ENCODE data around the gene TRIP12. TPM values are rescaled to one million over a fixed set of nuclear protein-coding genes. Genes with fewer than 3 reads are reported as not detected.

Gene TRIP12
- polyA plus RNA-seq, 4 donors: 16.8 to 93.9 (median 25.8) TPM

DNA sequence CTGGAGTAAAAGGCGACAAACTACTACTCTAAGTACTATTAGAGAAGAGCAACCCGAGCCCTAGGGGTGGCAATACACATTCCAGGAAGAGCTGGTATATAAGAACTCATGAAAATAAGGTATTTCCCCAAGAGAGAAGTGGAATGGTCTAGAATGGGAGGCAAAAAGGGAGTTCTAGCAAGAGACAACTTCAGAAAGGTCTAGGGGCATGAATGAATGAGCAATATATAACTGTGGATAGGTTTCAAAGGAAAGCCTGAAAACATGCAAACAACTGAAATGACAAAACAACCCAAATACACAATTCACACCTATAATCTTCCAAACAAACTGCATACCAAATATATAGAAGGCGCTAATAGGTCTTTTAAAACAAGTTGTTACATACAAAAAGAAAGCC lies 22.2 kb downstream of the TRIP12 start:
- 92 to 95% (median 94%) methylated on average over 3 of the region's 3 CpGs for WGBS, 3 donors
- peaks cover 0 to 4% (median 0%) of the 10 kb centered on the region in 3 donors for H3K4me1 ChIP-seq (ENCODE audit: control insufficient read depth in 3 of 3, insufficient read depth in 2 of 3, low read depth in 1 of 3, low read length in 2 of 3)
- no peak overlapping the region for H3K27ac ChIP-seq (ENCODE audit: low read depth in 1 of 3, low read length in 2 of 3)
- no peak for DNase-seq
- H3K36me3 ChIP-seq (ENCODE audit: control insufficient read depth in 3 of 3, insufficient read depth in 2 of 3, low read depth in 1 of 3, low read length in 3 of 3): peaks cover 0 to 24% (median 4%) of the 10 kb centered on the region in 3 donors
- H3K9me3 ChIP-seq (ENCODE audit: control insufficient read depth in 2 of 2, insufficient read depth in 1 of 2, low read depth in 1 of 2, low read length in 1 of 2): no peaks in the 10 kb centered on the region
- no peak overlapping the region for H3K4me3 ChIP-seq (ENCODE audit: low read depth in 1 of 3, low read length in 3 of 3)
- no peak for FAIRE-seq
- no peaks in the 10 kb centered on the region for H3K27me3 ChIP-seq (ENCODE audit: control insufficient read depth in 3 of 3, insufficient read depth in 3 of 3, low read length in 3 of 3)

DNA sequence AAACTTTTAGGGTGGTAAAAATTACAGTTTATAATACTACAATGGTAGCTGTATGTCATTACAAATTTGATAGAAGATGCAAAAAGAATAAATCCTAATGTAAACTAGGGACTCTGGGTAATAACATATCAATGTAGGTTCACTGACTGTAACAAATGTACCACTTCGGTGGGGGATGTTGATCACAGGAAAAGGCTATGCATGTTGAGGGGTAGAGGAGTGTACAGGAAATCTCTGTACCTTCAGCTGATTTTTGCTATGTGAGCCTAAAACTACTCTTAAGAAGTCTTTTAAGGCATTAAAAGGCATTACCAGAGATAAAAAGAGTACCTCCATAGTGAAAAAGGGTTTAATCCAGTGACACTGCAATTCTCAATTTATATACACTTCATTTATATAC lies 25.0 kb downstream of the TRIP12 start:
- H3K27me3 ChIP-seq (ENCODE audit: control insufficient read depth in 3 of 3, insufficient read depth in 3 of 3, low read length in 3 of 3): no peaks in the 10 kb centered on the region
- H3K27ac ChIP-seq (ENCODE audit: low read depth in 1 of 3, low read length in 2 of 3): no peak overlapping the region
- peaks cover 0 to 18% (median 0%) of the 10 kb centered on the region in 3 donors for H3K36me3 ChIP-seq (ENCODE audit: control insufficient read depth in 3 of 3, insufficient read depth in 2 of 3, low read depth in 1 of 3, low read length in 3 of 3)
- peaks cover 0 to under 1% (median 0%) of the 10 kb centered on the region in 3 donors for H3K4me1 ChIP-seq (ENCODE audit: control insufficient read depth in 3 of 3, insufficient read depth in 2 of 3, low read depth in 1 of 3, low read length in 2 of 3)
- no peaks in the 10 kb centered on the region for H3K9me3 ChIP-seq (ENCODE audit: control insufficient read depth in 2 of 2, insufficient read depth in 1 of 2, low read depth in 1 of 2, low read length in 1 of 2)
- H3K4me3 ChIP-seq (ENCODE audit: low read depth in 1 of 3, low read length in 3 of 3): no peak overlapping the region
- WGBS, 3 donors: 43 to 71% (median 63%) methylated on average over 1 of the region's 1 CpG
- no peak for DNase-seq
- FAIRE-seq: no peak

DNA sequence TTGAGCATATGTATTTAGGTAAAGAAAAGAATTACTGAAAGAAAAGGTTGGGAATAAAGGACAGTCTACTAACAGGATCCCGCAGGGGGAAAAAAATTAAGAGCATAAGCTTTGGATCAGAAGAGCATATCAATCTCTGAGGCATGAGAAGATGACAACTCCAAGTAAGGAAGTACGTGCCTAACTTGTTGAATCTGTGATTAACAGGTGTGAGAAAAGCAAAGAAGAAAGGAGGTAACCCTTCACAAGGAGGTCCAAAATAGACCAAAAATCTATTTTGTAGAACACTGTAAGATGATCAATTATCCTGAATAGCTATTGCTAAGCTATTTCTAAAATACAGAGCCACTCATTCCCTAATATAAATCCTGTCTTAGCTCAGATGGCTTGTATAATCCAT lies 32.8 kb downstream of the TRIP12 start:
- Histone ChIP-seq H3K4me1 (ENCODE audit: control insufficient read depth in 3 of 3, insufficient read depth in 2 of 3, low read depth in 1 of 3, low read length in 2 of 3) (no peaks in the 10 kb centered on the region), H3K27me3 (ENCODE audit: control insufficient read depth in 3 of 3, insufficient read depth in 3 of 3, low read length in 3 of 3) (no peaks in the 10 kb centered on the region), H3K36me3 (ENCODE audit: control insufficient read depth in 3 of 3, insufficient read depth in 2 of 3, low read depth in 1 of 3, low read length in 3 of 3) (peaks cover 0 to 17% (median 4%) of the 10 kb centered on the region in 3 donors), H3K27ac (ENCODE audit: low read depth in 1 of 3, low read length in 2 of 3) (peak overlapping the region in 1 of 3 donors; percentile 11), H3K4me3 (ENCODE audit: low read depth in 1 of 3, low read length in 3 of 3) (no peak overlapping the region), H3K9me3 (ENCODE audit: control insufficient read depth in 2 of 2, insufficient read depth in 1 of 2, low read depth in 1 of 2, low read length in 1 of 2) (no peaks in the 10 kb centered on the region)
- WGBS, 3 donors: 92 to 98% (median 95%) methylated on average over 2 of the region's 2 CpGs
- DNase-seq (no peak), FAIRE-seq (no peak)

DNA sequence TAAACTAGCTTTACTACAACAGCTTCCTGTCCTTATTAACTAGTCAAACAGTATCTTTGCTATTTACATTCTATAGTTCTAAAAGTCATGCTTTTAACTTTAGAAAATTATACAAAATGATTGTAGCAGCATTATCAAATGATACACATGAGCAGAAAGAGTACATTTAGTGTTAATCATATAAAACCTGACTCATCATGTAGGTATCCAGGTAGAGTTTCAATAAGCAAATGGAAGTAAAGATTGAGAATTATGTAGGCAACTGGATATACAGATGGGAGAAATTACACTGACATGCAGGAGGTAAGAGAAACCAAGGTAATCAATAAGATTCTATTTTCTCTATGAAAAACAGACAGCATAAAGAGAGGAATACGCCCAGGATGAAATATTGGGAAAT lies 33.8 kb downstream of the TRIP12 start:
- no peaks in the 10 kb centered on the region for H3K4me1 ChIP-seq (ENCODE audit: control insufficient read depth in 3 of 3, insufficient read depth in 2 of 3, low read depth in 1 of 3, low read length in 2 of 3)
- WGBS, 3 donors: 95 to 100% (median 97%) methylated on average over 1 of the region's 1 CpG

DNA sequence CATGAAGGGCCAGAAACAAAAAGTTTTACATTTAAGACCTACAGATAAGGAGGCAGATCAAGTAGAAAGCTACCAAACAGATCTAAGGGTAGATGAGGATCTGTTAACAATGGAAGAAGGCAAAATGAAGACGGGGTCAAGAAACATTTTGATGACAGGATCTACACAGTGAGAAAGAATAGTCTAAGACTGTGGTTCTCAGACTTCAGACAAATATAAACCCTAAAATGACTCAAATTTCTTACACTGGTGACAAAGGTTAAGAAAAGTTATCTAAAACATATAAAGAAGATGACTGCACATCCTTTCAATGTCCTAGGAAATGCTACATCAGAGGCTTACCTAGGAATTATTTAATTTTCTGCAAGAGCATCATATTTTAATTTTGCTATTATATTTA lies 34.4 kb downstream of the TRIP12 start:
- Histone ChIP-seq H3K36me3 (ENCODE audit: control insufficient read depth in 3 of 3, insufficient read depth in 2 of 3, low read depth in 1 of 3, low read length in 3 of 3) (peaks cover 0 to 11% (median 4%) of the 10 kb centered on the region in 3 donors), H3K4me3 (ENCODE audit: low read depth in 1 of 3, low read length in 3 of 3) (no peak overlapping the region), H3K9me3 (ENCODE audit: control insufficient read depth in 2 of 2, insufficient read depth in 1 of 2, low read depth in 1 of 2, low read length in 1 of 2) (no peaks in the 10 kb centered on the region), H3K4me1 (ENCODE audit: control insufficient read depth in 3 of 3, insufficient read depth in 2 of 3, low read depth in 1 of 3, low read length in 2 of 3) (no peaks in the 10 kb centered on the region), H3K27ac (ENCODE audit: low read depth in 1 of 3, low read length in 2 of 3) (no peak overlapping the region), H3K27me3 (ENCODE audit: control insufficient read depth in 3 of 3, insufficient read depth in 3 of 3, low read length in 3 of 3) (no peaks in the 10 kb centered on the region)
- WGBS, 3 donors: 83 to 89% (median 87%) methylated on average over 1 of the region's 1 CpG
- FAIRE-seq: no peak
- no peak for DNase-seq

More for the DNA sequence above, 33.8 kb downstream of the TRIP12 start:
- H3K4me3 ChIP-seq (ENCODE audit: low read depth in 1 of 3, low read length in 3 of 3): no peak overlapping the region
- H3K27ac ChIP-seq (ENCODE audit: low read depth in 1 of 3, low read length in 2 of 3): no peak overlapping the region
- H3K9me3 ChIP-seq (ENCODE audit: control insufficient read depth in 2 of 2, insufficient read depth in 1 of 2, low read depth in 1 of 2, low read length in 1 of 2): no peaks in the 10 kb centered on the region
- no peak for FAIRE-seq
- peaks cover 0 to 13% (median 4%) of the 10 kb centered on the region in 3 donors for H3K36me3 ChIP-seq (ENCODE audit: control insufficient read depth in 3 of 3, insufficient read depth in 2 of 3, low read depth in 1 of 3, low read length in 3 of 3)
- H3K27me3 ChIP-seq (ENCODE audit: control insufficient read depth in 3 of 3, insufficient read depth in 3 of 3, low read length in 3 of 3): no peaks in the 10 kb centered on the region
- no peak for DNase-seq

DNA sequence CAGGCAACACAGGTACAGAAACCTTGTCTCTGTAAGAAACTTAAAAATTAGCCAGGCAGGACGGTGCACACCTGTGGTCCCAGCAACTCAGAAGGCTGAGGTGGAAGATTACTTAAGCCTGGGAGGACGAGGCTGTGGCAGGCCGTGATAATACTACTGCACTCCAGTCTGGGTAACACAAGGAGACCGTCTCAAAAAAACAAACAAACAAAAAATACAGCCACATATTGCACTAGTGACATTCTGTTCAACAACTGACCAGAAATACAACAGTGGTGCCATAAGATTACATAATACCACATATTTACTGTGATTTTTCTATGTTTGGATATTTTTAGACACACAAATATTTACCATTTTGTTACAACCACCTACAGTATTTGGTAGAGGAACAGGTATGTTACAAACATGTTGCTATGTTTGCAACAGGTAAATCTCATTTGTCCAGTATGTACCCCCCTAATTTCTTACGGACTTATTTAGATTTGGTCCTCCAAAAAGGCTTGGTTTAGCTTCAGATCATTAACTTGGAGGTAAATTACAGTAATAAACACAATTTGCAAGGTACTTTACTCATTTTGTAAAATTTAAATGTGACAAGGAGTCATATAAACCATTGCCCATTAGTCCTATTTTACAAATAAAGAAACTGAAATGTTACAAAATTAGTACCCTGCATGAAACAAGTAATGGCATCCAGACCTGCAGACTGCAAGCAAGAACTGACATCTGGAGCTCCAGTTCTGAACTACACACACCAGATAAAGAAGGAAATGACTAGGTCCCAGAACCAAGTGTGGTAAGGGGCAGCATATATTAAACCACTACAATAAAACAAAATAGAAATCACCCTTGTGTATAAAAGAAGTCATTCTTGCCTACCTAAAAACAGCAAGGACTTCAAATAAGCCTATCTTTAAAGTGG lies 36.8 kb downstream of the TRIP12 start:
- Histone ChIP-seq H3K9me3 (ENCODE audit: control insufficient read depth in 2 of 2, insufficient read depth in 1 of 2, low read depth in 1 of 2, low read length in 1 of 2) (no peaks in the 10 kb centered on the region), H3K4me1 (ENCODE audit: control insufficient read depth in 3 of 3, insufficient read depth in 2 of 3, low read depth in 1 of 3, low read length in 2 of 3) (no peaks in the 10 kb centered on the region), H3K4me3 (ENCODE audit: low read depth in 1 of 3, low read length in 3 of 3) (no peak overlapping the region), H3K27me3 (ENCODE audit: control insufficient read depth in 3 of 3, insufficient read depth in 3 of 3, low read length in 3 of 3) (no peaks in the 10 kb centered on the region), H3K36me3 (ENCODE audit: control insufficient read depth in 3 of 3, insufficient read depth in 2 of 3, low read depth in 1 of 3, low read length in 3 of 3) (peaks cover 0 to 9% (median 1%) of the 10 kb centered on the region in 3 donors), H3K27ac (ENCODE audit: low read depth in 1 of 3, low read length in 2 of 3) (no peak overlapping the region)
- 86 to 95% (median 89%) methylated on average over 5 of the region's 5 CpGs for WGBS, 3 donors
- DNase-seq (no peak), FAIRE-seq (no peak)

DNA sequence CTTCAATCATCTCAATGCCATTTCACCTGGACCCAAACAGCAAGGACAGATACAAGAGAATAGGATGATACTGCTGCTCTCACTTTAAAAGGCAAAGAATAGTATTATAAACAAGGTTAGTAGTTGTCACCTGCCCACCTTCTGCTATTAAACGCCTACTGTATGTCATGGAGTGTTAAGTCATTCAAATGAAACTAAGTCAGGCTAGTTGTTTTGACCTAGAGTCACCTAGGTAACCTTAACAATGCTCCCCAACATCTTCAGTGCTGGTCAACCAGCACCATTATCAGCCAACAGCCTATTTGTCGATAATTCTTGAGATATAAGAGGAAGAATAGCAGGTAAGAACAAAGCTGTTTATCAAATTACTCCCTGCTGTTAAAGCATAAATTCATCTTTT lies 39.2 kb downstream of the TRIP12 start:
- no peaks in the 10 kb centered on the region for H3K27me3 ChIP-seq (ENCODE audit: control insufficient read depth in 3 of 3, insufficient read depth in 3 of 3, low read length in 3 of 3)
- FAIRE-seq (no peak), DNase-seq (peak in 1 of 2 donors; percentile 6)
- WGBS, 3 donors: 9 to 57% (median 46%) methylated on average over 2 of the region's 2 CpGs
- H3K4me3 ChIP-seq (ENCODE audit: low read depth in 1 of 3, low read length in 3 of 3): no peak overlapping the region
- no peaks in the 10 kb centered on the region for H3K4me1 ChIP-seq (ENCODE audit: control insufficient read depth in 3 of 3, insufficient read depth in 2 of 3, low read depth in 1 of 3, low read length in 2 of 3)
- H3K9me3 ChIP-seq (ENCODE audit: control insufficient read depth in 2 of 2, insufficient read depth in 1 of 2, low read depth in 1 of 2, low read length in 1 of 2): no peaks in the 10 kb centered on the region
- H3K36me3 ChIP-seq (ENCODE audit: control insufficient read depth in 3 of 3, insufficient read depth in 2 of 3, low read depth in 1 of 3, low read length in 3 of 3): peaks cover 0 to 20% (median 3%) of the 10 kb centered on the region in 3 donors
- no peak overlapping the region for H3K27ac ChIP-seq (ENCODE audit: low read depth in 1 of 3, low read length in 2 of 3)

DNA sequence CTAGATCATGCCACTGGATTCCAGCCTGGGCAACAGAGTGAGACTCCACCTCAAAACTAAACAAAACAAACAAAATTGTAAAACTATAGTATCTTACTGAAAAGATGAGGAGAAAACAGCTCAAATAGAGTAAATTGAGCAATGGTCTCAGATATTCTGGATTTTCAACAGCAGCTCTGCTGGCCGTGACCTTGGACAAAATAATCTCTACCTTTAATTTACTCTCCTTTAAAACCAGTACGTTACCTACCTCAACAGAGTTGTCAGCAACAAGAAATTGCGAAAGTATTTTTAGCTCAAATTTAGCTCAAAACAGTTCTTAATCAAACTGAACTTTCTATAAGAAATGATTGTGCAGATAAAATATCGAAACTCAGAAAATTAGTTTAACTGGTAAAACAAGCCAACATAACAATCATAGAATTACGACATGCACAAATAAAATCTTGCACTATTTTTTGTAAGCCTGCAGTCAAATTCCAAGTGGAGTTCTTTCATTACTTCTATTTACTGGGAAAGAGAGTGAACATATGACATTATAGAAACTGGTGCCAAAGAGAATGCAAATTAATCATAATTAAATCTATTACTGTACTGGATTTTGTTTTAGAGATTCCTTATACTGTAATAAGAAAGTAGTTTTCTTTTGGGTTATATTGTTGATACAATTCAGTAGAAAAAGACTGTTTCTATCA lies 40.8 kb downstream of the TRIP12 start:
- 91 to 94% (median 92%) methylated on average over 5 of the region's 5 CpGs for WGBS, 3 donors
- Histone ChIP-seq H3K36me3 (ENCODE audit: control insufficient read depth in 3 of 3, insufficient read depth in 2 of 3, low read depth in 1 of 3, low read length in 3 of 3) (peaks cover 0 to 31% (median 3%) of the 10 kb centered on the region in 3 donors), H3K9me3 (ENCODE audit: control insufficient read depth in 2 of 2, insufficient read depth in 1 of 2, low read depth in 1 of 2, low read length in 1 of 2) (no peaks in the 10 kb centered on the region), H3K27me3 (ENCODE audit: control insufficient read depth in 3 of 3, insufficient read depth in 3 of 3, low read length in 3 of 3) (no peaks in the 10 kb centered on the region), H3K27ac (ENCODE audit: low read depth in 1 of 3, low read length in 2 of 3) (no peak overlapping the region), H3K4me3 (ENCODE audit: low read depth in 1 of 3, low read length in 3 of 3) (no peak overlapping the region), H3K4me1 (ENCODE audit: control insufficient read depth in 3 of 3, insufficient read depth in 2 of 3, low read depth in 1 of 3, low read length in 2 of 3) (no peaks in the 10 kb centered on the region)
- DNase-seq (no peak), FAIRE-seq (no peak)

Data from small intestine (tissue), 7 donors.